ENCODE results near the gene MMP1. TPM values are rescaled to one million over a fixed set of nuclear protein-coding genes. Genes with fewer than 3 reads are reported as not detected.

The MMP1 gene
- total RNA-seq, 1 donor: 0.72 TPM

DNA sequence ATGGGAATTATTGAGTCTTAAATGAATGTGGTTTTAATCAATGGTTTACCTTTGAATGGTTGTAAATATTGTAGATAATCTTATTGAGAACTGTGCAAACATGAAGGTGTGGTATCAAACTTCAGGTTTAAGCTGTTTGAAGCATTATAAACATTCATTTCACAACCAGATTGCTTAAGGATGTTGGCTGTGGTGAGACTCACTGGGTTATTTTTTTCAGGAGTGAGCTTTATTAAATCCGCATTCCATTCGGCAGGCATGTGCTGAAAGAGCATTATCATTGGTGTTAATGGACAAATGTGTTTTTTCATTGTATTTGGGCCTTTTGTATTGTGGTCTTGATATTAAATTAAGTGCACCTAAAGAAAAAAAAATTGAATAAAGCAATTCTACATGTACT lies 35.8 kb upstream of the MMP1 start:
- Histone ChIP-seq H3K36me3 (ENCODE audit: insufficient read depth, low read length) (no peaks in the 10 kb centered on the region), H3K4me3 (ENCODE audit: insufficient read depth, low read length) (no peak overlapping the region), H3K79me2 (ENCODE audit: insufficient read depth, low read length) (no peaks in the 10 kb centered on the region), H3K27ac (ENCODE audit: low read depth, low read length) (no peak overlapping the region), H3K9me3 (ENCODE audit: low read depth, low read length) (no peaks in the 10 kb centered on the region), H4K20me1 (ENCODE audit: insufficient read depth, low read length) (no peaks in the 10 kb centered on the region), H3K4me2 (ENCODE audit: insufficient read depth, low read length) (no peak overlapping the region), H3K4me1 (ENCODE audit: insufficient read depth, low read length) (peaks cover 17% of the 10 kb centered on the region), H2AFZ (ENCODE audit: low read length) (no peak overlapping the region), H3K27me3 (ENCODE audit: insufficient read depth, low read length) (no peaks in the 10 kb centered on the region)
- TF ChIP-seq, protein P1, sequence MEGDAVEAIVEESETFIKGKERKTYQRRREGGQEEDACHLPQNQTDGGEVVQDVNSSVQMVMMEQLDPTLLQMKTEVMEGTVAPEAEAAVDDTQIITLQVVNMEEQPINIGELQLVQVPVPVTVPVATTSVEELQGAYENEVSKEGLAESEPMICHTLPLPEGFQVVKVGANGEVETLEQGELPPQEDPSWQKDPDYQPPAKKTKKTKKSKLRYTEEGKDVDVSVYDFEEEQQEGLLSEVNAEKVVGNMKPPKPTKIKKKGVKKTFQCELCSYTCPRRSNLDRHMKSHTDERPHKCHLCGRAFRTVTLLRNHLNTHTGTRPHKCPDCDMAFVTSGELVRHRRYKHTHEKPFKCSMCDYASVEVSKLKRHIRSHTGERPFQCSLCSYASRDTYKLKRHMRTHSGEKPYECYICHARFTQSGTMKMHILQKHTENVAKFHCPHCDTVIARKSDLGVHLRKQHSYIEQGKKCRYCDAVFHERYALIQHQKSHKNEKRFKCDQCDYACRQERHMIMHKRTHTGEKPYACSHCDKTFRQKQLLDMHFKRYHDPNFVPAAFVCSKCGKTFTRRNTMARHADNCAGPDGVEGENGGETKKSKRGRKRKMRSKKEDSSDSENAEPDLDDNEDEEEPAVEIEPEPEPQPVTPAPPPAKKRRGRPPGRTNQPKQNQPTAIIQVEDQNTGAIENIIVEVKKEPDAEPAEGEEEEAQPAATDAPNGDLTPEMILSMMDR (IDR thresholded peaks at IDR 0.05; ENCODE audit: extremely low read depth, low read depth, low read length): no peak
- no peak for DNase-seq (ENCODE audit: insufficient read length, low spot score, missing footprints)

DNA sequence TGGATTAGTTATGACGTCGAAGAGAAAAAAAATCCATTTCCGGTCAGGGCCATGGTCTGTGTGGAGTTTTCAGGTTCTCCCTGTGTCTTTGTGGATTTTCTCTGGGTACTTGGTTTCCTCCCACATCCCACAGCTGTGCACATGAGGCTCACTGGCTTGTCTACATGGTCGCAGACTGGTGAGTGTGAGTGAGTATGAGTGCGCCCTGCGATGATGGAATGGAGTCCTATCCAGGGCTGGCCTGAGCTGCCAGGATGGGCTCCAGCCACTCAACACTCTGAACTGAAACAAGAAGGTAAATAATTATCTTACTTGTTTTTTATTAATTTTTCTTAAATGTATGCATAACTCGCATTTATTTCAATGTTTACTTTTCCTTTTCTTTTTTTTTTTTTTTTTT lies 34.7 kb upstream of the MMP1 start:
- no peak for DNase-seq (ENCODE audit: insufficient read length, low spot score, missing footprints)
- no peak overlapping the region for H3K27ac ChIP-seq (ENCODE audit: low read depth, low read length)

DNA sequence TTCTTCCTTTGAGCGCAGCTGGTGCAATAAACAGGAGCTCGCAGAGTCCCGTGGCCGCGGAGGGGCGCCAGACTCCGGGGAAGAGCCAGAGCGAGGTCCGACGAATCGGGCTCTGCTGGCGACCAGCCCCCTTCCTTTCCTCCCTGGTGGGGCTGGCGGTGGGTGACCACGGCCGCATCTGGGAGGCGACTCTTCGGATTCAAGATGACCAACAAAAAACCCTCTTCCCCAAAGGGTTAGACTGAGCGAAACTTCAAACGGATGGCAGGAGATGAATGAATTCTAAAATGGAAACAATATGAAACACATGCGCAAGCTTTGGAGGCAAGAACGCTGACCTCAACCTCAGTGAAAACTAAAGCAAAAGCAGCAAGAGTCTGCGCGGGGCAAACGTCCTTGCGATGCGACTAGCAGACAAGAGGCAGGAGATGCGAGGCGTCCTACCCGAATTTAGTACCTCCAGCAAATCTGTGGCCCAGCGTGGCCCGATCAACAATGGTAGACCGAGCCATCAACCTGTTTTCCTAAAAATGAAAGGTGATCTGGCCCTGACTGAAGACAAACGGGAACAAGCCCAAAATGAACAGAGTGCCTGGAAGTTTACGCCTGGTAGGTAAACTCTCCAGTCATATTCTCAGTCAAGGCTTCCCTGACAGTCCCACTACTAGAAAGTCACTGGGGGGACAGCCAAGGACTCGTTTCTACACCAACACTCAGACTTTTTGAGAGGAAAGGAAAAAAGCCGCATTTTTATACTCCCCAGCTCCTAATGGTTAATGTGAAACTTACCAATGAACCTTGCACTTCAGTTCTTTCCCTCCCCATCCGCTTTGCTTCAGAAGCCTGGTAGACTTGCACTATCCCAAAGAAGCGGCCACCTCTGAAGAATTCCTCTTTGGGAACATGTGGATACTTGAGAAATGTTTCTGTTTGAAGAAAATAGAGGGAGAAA lies 33.8 kb upstream of the MMP1 start:
- peak; percentile 57 for DNase-seq (ENCODE audit: insufficient read length, low spot score, missing footprints)
- Histone ChIP-seq H3K27ac (ENCODE audit: low read depth, low read length) (peak overlapping the region; percentile 38), H3K4me2 (ENCODE audit: insufficient read depth, low read length) (peak overlapping the region; percentile 86), H3K36me3 (ENCODE audit: insufficient read depth, low read length) (no peaks in the 10 kb centered on the region), H3K27me3 (ENCODE audit: insufficient read depth, low read length) (no peaks in the 10 kb centered on the region), H4K20me1 (ENCODE audit: insufficient read depth, low read length) (no peaks in the 10 kb centered on the region), H3K4me1 (ENCODE audit: insufficient read depth, low read length) (peaks cover 15% of the 10 kb centered on the region), H3K79me2 (ENCODE audit: insufficient read depth, low read length) (no peaks in the 10 kb centered on the region), H3K9me3 (ENCODE audit: low read depth, low read length) (no peaks in the 10 kb centered on the region), H2AFZ (ENCODE audit: low read length) (peak overlapping the region; percentile 92), H3K4me3 (ENCODE audit: insufficient read depth, low read length) (peak overlapping the region; percentile 77)
- TF ChIP-seq, protein P1 (IDR thresholded peaks at IDR 0.05; ENCODE audit: extremely low read depth, low read depth, low read length): peak; percentile 80

More for the DNA sequence above, 34.7 kb upstream of the MMP1 start:
- H3K36me3 ChIP-seq (ENCODE audit: insufficient read depth, low read length): no peaks in the 10 kb centered on the region
- H4K20me1 ChIP-seq (ENCODE audit: insufficient read depth, low read length): no peaks in the 10 kb centered on the region
- H3K4me2 ChIP-seq (ENCODE audit: insufficient read depth, low read length): no peak overlapping the region
- H3K9me3 ChIP-seq (ENCODE audit: low read depth, low read length): no peaks in the 10 kb centered on the region
- H3K4me1 ChIP-seq (ENCODE audit: insufficient read depth, low read length): peaks cover 17% of the 10 kb centered on the region
- no peak overlapping the region for H2AFZ ChIP-seq (ENCODE audit: low read length)
- TF ChIP-seq, protein P1 (IDR thresholded peaks at IDR 0.05; ENCODE audit: extremely low read depth, low read depth, low read length): no peak
- no peaks in the 10 kb centered on the region for H3K27me3 ChIP-seq (ENCODE audit: insufficient read depth, low read length)
- no peaks in the 10 kb centered on the region for H3K79me2 ChIP-seq (ENCODE audit: insufficient read depth, low read length)
- H3K4me3 ChIP-seq (ENCODE audit: insufficient read depth, low read length): no peak overlapping the region

DNA sequence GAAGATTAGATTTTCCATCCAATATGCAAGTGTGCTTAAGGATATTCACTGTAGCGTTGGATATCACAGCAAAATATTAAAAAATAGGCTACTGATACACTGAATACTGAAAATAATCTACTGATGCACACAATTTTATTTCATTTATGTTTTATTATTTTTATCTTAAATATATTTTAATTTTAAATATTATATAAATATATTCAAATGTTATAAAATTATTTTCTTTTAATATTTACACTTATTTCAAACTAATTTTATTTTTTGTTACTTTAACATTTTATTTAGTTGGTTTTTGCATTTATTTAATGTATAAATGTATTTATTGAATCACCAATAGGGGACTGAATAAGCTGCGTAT lies 33.1 kb upstream of the MMP1 start:
- TF ChIP-seq, protein P1 (IDR thresholded peaks at IDR 0.05; ENCODE audit: extremely low read depth, low read depth, low read length): no peak
- Histone ChIP-seq H3K27me3 (ENCODE audit: insufficient read depth, low read length) (no peaks in the 10 kb centered on the region), H3K9me3 (ENCODE audit: low read depth, low read length) (no peaks in the 10 kb centered on the region), H3K4me3 (ENCODE audit: insufficient read depth, low read length) (no peak overlapping the region), H3K36me3 (ENCODE audit: insufficient read depth, low read length) (no peaks in the 10 kb centered on the region), H3K4me2 (ENCODE audit: insufficient read depth, low read length) (peak overlapping the region; percentile 86), H4K20me1 (ENCODE audit: insufficient read depth, low read length) (no peaks in the 10 kb centered on the region), H3K27ac (ENCODE audit: low read depth, low read length) (no peak overlapping the region), H3K4me1 (ENCODE audit: insufficient read depth, low read length) (peaks cover 9% of the 10 kb centered on the region), H2AFZ (ENCODE audit: low read length) (no peak overlapping the region), H3K79me2 (ENCODE audit: insufficient read depth, low read length) (no peaks in the 10 kb centered on the region)
- DNase-seq (ENCODE audit: insufficient read length, low spot score, missing footprints): no peak
